Thyroid gland (tissue), 4 donors: ENCODE results near the gene LIN28B.

Source experiments
- POLR2A ChIP-seq, 2 donors: fragments of 450-650 bp; IDR thresholded peaks; one replicate each; pipeline ENCODE4 v1.6.1; 2017; ENCODE audit warnings: antibody characterized with exemption in 2 of 2, mild to moderate bottlenecking in 2 of 2, moderate library complexity in 1 of 2
- TF ChIP-seq, protein P1 (sequence below), 6 experiments: fragments of 200-600 bp in 3 of 6; fragments of 450-650 bp in 3 of 6; sonication (generic) in 3 of 6; IDR thresholded peaks; one replicate each; pipeline ENCODE4 v1.5.1; 2016 to 2019; ENCODE audit warnings: antibody characterized with exemption in 6 of 6, mild to moderate bottlenecking in 2 of 6, inconsistent platforms in 1 of 6, moderate library complexity in 1 of 6

- TF ChIP-seq, protein P1, sequence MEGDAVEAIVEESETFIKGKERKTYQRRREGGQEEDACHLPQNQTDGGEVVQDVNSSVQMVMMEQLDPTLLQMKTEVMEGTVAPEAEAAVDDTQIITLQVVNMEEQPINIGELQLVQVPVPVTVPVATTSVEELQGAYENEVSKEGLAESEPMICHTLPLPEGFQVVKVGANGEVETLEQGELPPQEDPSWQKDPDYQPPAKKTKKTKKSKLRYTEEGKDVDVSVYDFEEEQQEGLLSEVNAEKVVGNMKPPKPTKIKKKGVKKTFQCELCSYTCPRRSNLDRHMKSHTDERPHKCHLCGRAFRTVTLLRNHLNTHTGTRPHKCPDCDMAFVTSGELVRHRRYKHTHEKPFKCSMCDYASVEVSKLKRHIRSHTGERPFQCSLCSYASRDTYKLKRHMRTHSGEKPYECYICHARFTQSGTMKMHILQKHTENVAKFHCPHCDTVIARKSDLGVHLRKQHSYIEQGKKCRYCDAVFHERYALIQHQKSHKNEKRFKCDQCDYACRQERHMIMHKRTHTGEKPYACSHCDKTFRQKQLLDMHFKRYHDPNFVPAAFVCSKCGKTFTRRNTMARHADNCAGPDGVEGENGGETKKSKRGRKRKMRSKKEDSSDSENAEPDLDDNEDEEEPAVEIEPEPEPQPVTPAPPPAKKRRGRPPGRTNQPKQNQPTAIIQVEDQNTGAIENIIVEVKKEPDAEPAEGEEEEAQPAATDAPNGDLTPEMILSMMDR (IDR thresholded peaks at IDR 0.05) = no peak
- no peak for TF ChIP-seq POLR2A (IDR thresholded peaks at IDR 0.05)
These were observed 100.3 kb downstream of the LIN28B start for GRCh38 chr6:105057160-105057559.
